GM20000 (cell line): ENCODE data around the gene CACNB4.
"Not testable (repeated sequence)": the region's sequence is repeated elsewhere in the genome, so short reads cannot be mapped to it uniquely, and the experiment has no call there.

ENCODE experiments used
- DNase-seq: peaks from one replicate; pipeline ENCODE4 v3.0.0; 2012; ENCODE audit warnings: low spot score
- CTCF ChIP-seq: IDR thresholded peaks from 2 replicates; pipeline ENCODE4 v1.5.1; 2012; ENCODE audit warnings: mild to moderate bottlenecking, control low read depth; ENCODE audit errors: extremely low read depth, missing control alignments

CACNB4 gene

DNA sequence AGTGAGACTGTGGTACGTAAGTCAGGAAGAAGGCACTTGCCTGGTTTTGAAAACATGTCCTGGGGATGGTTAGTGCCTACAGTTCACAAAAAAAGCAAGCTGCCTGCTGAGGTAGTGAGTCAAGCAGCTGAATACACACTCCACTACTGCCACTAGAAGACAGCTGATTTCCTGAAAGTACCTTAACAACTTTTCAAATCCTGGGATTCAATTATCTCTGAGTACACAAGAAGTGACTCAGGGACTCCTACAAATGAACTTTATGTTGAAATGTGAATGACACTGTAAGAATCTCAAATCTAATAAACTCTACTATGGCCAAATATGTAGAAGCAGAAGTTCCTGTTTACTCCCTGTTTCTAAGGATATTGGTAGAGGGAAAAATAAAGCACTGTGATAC is 212.6 kb downstream of the CACNB4 start:
- no peak for TF ChIP-seq CTCF
- no peak for DNase-seq

GRCh38 chr2:151882786-151883445 is 215.9 kb downstream of the CACNB4 start:
- no peak for TF ChIP-seq CTCF
- no peak for DNase-seq

DNA sequence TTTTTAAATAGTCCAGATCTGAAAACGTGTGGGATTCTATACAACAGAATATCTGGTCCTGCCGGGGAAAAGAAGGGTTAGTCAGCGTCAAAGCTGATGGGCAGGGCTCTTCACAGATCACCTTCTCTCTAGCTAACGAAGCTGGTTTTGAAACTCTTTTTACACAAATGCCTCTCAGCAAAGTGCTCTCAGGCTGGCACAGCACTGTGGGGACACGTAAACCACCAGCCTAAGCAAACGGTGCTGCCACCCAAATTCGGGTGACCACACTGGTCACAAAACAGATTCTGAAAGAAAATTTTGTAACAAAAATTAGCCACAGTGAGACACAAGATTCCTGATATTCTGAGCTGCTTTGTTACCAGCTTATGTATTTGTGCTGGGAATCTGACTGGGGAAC is 217.5 kb downstream of the CACNB4 start:
- no peak for TF ChIP-seq CTCF
- no peak for DNase-seq

DNA sequence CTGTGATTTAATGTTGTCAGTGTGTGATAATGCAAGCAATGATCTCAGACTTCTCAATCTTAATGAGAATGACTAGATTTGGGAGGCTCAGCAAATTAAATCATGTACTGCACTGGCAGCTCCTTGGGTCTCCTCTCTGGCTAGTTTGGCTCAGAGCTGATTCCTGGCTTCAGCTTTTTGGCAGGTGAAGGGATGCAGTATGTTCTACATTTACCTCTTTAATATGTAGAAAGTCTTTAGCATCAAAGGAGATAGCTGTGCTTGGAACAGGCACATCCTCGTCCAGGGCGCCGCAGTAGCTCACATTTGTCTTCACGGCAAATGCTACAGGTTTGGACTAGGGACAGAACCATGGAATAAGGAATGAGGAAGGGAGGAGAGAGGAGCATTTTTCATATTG is 218.3 kb downstream of the CACNB4 start:
- DNase-seq: no peak
- TF ChIP-seq CTCF: no peak

GRCh38 chr2:151878655-151879563 is 219.9 kb downstream of the CACNB4 start:
- DNase-seq: no peak
- no peak for TF ChIP-seq CTCF

DNA sequence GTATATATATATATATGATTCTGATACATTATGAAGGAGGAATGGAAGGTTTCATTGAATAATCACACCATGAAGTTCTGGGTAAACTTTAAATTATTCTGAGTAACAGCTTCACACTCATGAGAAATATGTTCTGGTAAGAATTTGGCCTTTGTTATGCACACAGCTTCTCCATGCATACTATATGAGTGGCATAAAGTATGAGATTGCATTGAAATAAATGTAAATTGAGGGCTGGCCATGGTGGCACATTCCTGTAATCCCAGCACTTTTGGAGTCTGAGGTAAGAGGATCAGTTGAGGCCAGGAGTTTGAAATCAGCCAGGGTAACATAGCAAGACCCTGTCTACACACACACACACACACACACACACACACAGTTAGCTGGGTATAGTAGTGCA is 220.6 kb downstream of the CACNB4 start:
- TF ChIP-seq CTCF: no peak

DNA sequence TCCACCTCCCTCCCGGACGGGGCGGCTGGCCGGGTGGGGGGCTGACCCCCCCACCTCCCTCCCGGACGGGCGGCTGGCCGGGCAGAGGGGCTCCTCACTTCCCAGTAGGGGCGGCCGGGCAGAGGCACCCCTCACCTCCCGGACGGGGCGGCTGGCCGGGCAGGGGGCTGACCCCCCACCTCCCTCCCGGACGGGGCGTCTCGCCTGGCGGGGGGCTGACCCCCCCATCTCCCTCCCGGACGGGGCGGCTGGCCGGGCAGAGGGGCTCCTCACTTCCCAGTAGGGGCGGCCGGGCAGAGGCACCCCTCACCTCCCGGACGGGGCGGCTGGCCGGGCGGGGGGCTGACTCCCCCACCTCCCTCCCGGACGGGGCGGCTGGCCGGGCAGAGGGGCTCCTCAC is 223.2 kb downstream of the CACNB4 start:
- not testable (repeated sequence) for DNase-seq

More for the DNA sequence above, 220.6 kb downstream of the CACNB4 start:
- no peak for DNase-seq
